Measurements from ENCODE around the gene C11orf68. TPM values are rescaled to one million over a fixed set of nuclear protein-coding genes. Genes with fewer than 3 reads are reported as not detected.

Gene C11orf68
- total RNA-seq, 3 donors from 2014 or later = 24.9 to 42.2 (median 28.8) TPM

DNA sequence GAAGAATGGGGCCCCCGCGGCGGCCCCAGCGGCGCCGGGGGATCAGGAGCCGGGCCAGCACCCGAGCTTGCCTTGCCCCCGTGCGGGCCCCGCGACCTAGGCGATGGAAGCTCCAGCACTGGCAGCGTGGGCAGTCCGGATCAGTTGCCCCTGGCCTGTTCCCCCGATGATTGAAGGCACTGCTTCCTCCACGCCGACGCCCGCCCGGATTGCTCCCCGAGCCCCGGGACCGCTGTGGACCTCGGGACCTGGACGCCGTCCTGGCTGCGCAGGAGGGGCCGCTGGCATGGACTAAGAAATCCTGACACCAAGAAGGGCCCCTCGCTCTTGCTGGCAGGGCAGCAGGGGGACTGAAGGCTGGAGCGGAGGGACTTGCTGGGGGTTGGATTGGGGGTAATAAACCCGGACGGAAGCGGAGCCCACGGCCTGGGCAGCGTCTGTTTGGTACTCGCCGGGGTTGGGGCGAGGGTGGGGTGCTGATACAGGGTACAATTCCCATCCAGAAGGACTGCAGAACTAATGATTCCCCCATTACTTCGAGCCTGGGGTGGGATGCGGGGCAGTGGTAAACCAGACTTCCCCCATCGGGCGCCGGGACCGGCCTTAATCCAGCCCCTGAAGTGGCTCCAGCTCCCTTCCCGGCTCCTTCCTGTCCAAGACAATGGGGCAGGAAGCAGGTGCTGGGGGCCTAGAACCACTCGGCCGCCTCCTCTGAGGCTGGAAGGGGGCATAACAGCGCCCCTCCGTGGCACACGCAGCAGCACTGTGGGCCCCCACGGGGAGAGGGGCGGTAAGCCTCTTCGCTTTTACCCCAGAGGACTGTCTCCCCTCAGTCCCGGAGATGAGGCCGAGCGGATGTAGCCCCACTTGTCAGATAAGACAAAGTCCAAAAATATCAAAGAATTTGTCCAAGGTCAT lies 27.4 kb downstream of the C11orf68 start:
- intact Hi-C loops (cut with DNase I, micrococcal nuclease) = no loop called here
- ATAC-seq = no peak
- Histone ChIP-seq H3K36me3 (ENCODE audit: low read depth) (no peaks in the 10 kb centered on the region), H3K4me1 (ENCODE audit: low read depth) (peaks cover 31% of the 10 kb centered on the region), H3K9me3 (no peaks in the 10 kb centered on the region), H3K4me3 (peak overlapping the region; percentile 30)
- TF ChIP-seq, protein P1, sequence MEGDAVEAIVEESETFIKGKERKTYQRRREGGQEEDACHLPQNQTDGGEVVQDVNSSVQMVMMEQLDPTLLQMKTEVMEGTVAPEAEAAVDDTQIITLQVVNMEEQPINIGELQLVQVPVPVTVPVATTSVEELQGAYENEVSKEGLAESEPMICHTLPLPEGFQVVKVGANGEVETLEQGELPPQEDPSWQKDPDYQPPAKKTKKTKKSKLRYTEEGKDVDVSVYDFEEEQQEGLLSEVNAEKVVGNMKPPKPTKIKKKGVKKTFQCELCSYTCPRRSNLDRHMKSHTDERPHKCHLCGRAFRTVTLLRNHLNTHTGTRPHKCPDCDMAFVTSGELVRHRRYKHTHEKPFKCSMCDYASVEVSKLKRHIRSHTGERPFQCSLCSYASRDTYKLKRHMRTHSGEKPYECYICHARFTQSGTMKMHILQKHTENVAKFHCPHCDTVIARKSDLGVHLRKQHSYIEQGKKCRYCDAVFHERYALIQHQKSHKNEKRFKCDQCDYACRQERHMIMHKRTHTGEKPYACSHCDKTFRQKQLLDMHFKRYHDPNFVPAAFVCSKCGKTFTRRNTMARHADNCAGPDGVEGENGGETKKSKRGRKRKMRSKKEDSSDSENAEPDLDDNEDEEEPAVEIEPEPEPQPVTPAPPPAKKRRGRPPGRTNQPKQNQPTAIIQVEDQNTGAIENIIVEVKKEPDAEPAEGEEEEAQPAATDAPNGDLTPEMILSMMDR (IDR thresholded peaks at IDR 0.05) = no peak
- DNase-seq = peak in 2 of 3 donors; percentile 55 to 71

DNA sequence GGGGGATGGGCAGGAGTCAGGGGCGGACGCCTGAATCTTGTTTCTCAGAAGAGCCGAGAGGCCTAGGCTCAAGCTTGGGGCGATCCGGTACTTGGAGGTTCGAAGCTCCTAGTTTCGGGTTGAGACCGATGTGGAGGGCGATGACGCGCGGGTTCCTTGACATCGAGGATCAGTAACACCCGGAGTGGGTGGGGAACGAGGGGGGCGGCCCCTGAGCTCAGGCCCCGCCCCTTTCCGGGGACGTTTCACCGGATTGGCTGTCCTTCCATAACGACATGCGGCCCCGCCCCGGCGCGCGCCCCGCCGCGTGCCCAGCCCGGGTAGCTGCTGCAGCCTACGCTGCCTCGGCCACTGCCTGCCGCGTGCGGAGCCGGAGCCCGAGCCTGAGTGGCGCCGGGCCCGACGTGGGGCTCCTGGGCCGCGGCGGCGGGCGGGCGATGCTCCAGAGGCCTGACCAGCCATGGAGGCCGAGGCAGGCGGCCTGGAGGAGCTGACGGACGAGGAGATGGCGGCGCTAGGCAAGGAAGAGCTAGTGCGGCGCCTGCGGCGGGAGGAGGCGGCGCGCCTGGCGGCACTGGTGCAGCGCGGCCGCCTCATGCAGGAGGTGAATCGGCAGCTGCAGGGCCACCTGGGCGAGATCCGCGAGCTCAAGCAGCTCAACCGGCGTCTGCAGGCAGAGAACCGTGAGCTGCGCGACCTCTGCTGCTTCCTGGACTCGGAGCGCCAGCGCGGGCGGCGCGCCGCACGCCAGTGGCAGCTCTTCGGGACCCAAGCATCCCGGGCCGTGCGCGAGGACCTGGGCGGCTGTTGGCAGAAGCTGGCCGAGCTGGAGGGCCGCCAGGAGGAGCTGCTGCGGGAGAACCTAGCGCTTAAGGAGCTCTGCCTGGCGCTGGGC lies 28.3 kb downstream of the C11orf68 start, which contains the start of gene CCDC85B:
Gene CCDC85B, plus strand, starts transcription at position 350 of the 895 bp plus-strand sequence. Its CDS starts 111 bp downstream, at position 461.
- Histone ChIP-seq H3K4me1 (ENCODE audit: low read depth) (peaks cover 31% of the 10 kb centered on the region), H3K4me3 (peak within 1 kb of the TSS; percentile 30), H3K36me3 (ENCODE audit: low read depth) (no peaks in the 10 kb centered on the region), H3K9me3 (no peaks in the 10 kb centered on the region)
- TF ChIP-seq, protein P1 (IDR thresholded peaks at IDR 0.05) = no peak
- peak; percentile 99 for DNase-seq
- ATAC-seq = peak; percentile 85
- intact Hi-C loops (cut with DNase I, micrococcal nuclease) = no loop called here

DNA sequence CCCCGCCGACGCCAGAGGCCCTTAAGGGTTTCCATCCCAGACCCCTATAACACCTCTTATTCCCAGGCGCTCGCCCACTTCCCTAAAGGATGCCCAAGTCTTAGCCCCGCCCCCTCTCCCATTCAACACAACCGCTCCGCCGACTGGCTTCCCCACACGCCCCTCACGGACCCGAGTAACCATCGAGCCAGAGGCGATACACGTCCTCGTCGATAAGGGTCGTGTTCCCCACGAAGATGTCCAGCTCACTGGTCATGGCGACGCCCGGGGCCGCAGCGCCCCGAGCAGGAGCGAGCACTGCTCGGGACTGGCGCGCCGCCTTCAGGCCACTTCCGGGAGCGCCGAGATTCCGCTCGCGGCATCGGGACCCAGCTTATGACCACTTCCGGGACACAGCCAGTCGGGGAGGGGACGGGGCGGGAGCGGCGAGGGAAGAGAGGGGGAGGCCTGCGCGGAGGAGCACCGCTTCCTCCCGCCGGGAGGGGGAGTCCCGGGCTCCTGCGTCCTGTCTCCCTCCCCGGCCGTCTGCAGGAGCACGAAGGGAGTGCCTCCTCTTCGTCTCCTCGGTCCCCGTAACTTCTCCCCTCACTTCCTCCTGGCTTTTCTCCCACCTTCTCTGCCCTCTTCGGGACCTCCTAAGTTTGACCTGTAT lies 30.6 kb downstream of the C11orf68 start, which contains the start of gene FIBP:
Gene FIBP, minus strand, starts transcription at position 309 of the 652 bp plus-strand sequence. Its CDS starts 53 bp downstream, at position 256.
- peak; percentile 82 for ATAC-seq
- TF ChIP-seq, protein P1 (IDR thresholded peaks at IDR 0.05) = peak; percentile 95
- H3K9me3 ChIP-seq = no peaks in the 10 kb centered on the region
- no peaks in the 10 kb centered on the region for H3K36me3 ChIP-seq (ENCODE audit: low read depth)
- intact Hi-C loops (cut with DNase I, micrococcal nuclease) = loop anchor here (10.0 kb wide), 1 partner anchor 97 kb away; no protein-coding TSS in a partner anchor
- peak; percentile 98 to 99 (median 99) for DNase-seq
- H3K4me1 ChIP-seq (ENCODE audit: low read depth) = peaks cover 33% of the 10 kb centered on the region
- H3K4me3 ChIP-seq = peak within 1 kb of the TSS; percentile 38

DNA sequence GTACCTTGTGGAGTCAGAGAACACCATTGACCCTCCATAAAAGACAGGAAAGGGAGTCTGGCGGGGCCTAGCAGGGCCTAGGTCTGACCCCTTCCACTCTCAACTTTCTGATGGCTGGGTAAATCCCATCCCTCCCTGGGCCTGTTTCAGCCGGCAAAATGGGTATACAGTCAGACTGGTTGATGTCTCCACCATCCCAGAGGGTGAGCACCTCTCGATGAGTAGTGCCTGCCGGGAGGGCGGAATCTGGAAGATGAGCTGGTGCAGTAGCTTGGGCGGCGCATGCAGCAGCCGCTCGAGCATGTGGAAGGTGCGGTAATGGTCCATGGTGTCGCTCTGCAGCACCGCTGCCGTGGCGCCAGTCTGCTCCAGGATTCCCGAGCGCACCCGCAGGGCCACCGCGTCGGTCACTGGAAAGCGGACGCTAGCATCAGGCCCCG lies 31.1 kb downstream of the C11orf68 start:
- TF ChIP-seq, protein P1 (IDR thresholded peaks at IDR 0.05) = no peak
- peak in 1 of 3 donors; percentile 81 for DNase-seq
- ATAC-seq = peak; percentile 2
- H3K4me3 ChIP-seq = peak overlapping the region; percentile 38
- intact Hi-C loops (cut with DNase I, micrococcal nuclease) = loop anchor here (10.0 kb wide), 1 partner anchor 97 kb away; no protein-coding TSS in a partner anchor
- peaks cover 33% of the 10 kb centered on the region for H3K4me1 ChIP-seq (ENCODE audit: low read depth)
- no peaks in the 10 kb centered on the region for H3K9me3 ChIP-seq
- no peaks in the 10 kb centered on the region for H3K36me3 ChIP-seq (ENCODE audit: low read depth)
